GM19324 (cell line): ENCODE measurements around the gene AHNAK2.
A peak's percentile ranks its signal among the peaks of the same experiment; 100 is the strongest.
"Not testable (repeated sequence)": the region's sequence is repeated elsewhere in the genome, so short reads cannot be mapped to it uniquely, and the experiment has no call there.

Source experiments
- ATAC-seq: cut with Tn5 transposase; IDR thresholded peaks from one replicate; pipeline ENCODE4 v1.9.1; 2021; ENCODE audit warnings: mild to moderate bottlenecking, moderate library complexity; ENCODE audit not compliant: unreplicated experiment, low FRiP score

AHNAK2 gene

GRCh38 chr14:104977681-104978653 is at the start of gene AHNAK2:
Gene AHNAK2, minus strand, starts transcription at chr14:104978374. Its CDS starts 137 bp downstream, at chr14:104978237.
- no peak for ATAC-seq

- ATAC-seq: not testable (repeated sequence)
These were observed 49.5 kb upstream of the AHNAK2 start for GRCh38 chr14:105027718-105028117.

- ATAC-seq: no peak
These were observed 48.8 kb upstream of the AHNAK2 start for GRCh38 chr14:105026802-105027563.

DNA sequence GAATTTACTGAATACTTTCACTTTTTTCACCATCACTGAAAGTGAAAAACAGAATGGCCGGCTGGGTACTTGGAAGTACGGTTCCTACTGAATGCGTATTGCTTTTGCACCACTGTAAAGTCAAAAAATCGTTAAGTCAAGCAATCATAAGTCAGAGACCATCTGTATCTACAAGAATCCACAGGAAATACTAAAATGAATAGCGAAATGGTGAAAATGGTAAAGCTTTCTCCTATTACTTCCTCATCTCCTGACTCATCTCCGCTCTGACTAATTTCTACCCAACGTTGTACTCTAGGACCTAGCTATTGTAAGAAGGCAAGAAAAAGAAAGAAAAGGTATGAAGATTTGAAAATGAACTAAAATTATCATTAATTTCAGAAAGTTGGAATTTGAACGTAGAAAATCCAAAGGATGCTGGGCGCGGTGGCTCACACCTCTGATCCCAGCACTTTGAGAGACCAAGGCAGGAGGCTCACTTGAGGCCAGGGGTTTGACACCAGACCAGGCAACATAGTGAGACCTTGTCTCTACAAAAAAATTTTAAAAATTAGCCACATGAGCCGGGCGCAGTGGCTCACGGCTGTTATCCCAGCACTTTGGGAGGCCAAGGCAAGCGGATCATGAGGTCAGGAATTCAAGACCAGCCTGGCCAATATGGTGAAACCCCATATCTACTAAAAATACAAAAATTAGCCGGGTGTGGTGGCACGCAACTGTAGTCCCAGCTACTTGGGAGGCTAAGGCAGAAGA is 48.0 kb upstream of the AHNAK2 start:
- no peak for ATAC-seq

DNA sequence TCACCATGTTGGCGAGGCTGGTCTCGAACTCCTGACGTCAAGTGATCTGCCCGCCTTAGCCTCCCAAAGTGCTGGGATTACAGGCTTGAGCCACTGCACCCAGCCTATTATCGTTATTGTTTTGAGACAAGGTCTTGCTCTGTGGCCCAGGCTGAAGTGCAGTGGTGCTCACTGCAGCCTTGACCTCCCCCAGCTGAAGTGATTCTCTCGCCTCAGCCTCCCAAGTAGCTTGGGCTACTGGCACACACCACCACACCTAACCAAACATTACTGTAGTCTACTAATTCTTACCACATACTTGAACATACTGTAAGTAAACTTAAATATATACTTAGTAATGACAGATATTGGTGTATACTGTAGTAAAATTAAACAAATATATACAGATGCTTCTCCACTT is 47.3 kb upstream of the AHNAK2 start:
- ATAC-seq: no peak

DNA sequence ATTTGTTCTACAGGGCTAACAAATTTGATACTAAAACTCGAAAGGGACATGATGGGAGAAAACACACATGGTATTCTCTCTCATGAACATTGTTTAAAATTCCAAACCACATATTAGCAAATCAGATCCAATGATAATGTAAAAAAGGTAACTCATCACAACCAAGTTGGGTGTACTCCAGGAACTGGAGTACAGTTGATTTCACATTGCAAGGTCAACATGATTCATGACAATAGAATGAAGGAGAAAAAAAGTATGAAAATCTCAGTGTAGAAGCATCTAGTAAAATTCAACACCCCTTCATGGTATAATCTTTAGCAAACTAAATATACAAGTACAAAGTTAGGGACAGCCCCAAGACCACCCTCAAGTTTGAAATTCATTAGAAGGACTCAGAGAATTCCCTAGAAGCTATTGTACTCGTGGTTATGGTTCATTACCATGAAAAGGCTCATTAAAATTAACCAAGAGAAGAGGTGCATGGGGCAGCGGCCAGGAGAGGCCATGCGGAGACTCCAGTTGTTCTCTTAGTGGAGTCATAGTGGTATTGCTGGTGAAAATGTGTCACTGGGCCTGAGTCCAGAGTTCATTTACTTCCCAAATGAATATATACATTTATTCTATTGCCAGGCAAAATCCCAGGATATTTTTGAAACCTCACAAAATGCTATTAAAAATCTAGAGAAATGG is 45.8 kb upstream of the AHNAK2 start:
- no peak for ATAC-seq

DNA sequence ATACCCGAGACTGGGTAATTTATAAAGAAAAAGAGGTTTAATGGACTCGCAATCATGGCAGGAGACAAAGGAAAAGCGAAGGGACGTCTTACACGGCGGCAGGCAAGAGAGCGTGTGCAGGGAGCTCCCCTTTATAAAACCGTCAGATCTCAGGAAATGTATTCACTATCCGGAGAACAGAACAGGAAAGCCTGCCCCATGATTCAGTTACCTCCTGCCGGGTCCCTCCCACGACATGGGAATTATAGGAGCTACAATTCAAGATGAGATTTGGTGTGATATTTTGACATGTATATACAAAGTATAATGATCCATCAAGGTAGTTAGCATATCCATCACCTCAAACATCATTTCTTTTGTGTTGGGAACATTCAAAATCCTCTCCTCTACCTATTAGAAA is 45.0 kb upstream of the AHNAK2 start:
- ATAC-seq: no peak

DNA sequence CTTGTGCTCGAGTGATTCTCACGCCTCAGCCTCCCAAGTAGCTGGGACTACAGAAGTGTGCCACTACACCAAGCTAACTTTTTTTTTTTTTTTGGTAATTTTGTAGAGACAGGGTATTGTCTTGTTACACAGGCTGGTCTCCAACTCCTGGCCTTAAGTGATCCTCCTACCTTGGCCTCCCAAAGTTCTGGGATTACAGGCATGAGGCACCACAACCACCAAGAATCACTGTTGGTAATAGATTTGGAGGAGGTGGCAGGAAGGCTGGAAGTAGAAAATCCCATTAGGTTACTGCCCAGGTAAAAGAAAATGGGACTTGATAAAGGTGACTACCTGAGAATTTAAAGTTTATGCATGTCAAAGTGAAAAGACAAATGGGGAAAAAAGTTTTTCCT is 44.1 kb upstream of the AHNAK2 start:
- ATAC-seq: no peak

DNA sequence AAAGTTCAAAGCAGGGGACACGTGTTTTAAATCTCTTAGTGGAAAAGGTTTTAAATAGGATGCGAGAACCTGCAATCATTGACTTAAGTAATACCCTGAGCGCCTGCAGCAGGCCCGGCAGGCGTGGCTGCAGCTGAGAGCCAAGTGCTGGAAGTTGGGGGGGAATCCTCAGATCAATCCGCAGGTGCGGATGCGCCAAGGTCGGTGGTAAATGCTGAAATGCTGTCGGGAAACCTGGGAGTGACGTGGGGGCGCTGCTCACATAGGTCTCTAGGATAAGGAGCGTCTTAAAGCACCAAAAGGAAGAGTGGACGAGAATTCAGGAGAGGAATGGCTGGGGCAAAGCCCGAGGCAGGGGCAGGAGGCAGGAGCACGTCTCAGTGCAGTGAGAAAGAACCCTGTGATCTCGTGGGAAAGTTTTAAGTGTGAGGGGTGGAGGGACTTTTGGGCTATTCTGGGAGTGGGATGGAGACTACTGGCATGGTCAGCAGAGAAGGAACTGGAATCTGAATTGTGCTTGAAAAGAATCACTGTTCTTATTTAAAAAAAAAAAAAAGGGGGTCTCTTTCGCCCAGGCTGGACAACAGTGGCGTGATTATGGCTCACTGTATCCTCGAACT is 43.6 kb upstream of the AHNAK2 start:
- ATAC-seq: no peak

DNA sequence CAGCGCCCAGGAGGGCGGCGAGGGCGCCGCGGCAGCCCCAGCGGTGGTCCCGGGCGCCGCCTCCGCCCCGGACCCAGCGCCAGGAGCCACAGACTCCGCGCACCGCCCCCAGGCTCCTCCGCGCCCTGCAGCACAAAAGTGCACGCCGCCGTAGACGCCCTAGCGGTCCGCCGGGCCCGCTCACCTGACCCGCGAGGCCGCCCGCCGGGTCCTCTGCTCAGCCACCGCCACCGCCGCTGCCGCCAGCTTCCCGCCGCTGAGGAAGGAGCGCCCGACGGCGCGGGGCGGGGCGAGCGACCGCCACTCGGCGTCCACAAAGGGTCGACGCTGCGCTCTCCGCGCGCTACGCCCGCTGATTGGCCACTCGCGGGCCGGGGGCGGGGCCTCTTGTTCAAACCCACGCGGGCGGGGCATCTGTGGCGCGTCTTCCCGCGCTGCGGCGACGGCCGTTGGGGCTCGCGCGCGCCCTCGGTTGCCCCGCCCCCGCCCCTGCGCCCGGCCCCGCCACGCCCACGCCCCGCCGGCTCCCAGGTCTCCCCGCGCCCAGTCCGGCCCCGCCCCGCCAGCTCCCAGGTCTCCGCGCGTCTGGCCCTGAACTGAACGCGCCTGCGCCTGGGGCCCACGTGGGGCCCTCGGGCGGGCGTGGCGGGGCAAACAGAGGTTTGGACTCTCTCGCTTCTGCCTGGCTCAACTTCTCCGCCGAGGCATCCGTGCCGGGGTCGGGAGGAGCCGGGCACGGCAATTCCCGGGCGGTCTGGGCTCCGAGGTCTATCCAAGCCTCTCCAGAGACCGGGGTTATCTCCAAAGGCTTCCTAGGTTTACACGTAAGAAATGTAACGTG is 42.9 kb upstream of the AHNAK2 start, which contains the start of gene CDCA4:
TSS of gene CDCA4 (minus strand) at position 269 of the 841 bp plus-strand sequence. CDS start 9,154 bp downstream, outside the sequence.
- ATAC-seq: peak; percentile 90

DNA sequence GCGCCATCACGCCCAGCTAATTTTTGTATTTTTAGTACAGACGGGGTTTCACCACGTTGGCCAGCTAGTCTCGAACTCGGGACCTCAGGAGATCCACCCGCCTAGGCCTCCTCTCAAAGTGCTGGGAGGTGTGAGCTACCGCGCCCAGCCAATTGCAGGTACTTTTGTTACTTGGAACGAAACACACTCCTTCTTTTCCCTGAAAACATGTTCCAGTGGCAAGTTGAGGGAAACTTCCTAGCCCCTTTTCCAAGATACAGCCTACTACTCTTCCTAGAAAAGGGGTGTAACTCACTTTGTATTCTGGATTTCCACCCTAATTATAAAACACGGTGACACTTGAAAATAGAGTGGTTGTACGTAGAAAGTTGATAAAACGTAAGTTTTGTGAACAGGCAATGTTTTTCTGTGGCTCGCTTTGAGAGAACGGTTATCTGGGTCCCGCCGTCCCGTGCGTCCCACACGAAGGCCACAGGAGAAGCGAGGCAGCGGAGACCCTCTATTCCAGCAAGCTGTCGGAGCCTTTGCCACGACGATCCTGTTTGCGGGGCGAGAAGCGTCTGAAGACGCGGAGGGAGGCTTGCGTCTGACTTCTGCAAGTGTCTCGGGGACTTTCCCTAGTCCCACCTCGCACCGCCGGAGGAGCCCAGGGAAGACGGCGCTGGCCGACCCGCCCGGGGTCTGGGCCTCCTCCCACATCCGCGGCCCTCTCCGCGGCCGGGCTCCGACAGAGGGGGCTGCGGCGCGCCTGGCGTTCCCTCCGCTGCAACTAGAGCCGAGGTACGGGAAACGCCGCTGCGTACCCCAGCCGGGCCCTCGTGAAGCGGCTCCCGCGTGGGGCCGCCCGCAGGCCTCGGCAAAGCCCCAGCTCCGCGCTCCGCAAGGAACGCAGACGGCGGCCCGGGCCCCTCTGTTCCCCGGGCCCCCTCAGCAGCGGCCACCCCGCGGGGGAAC is 42.0 kb upstream of the AHNAK2 start:
- ATAC-seq: peak; percentile 26

GRCh38 chr14:105018414-105018813 is 40.2 kb upstream of the AHNAK2 start:
- ATAC-seq: no peak

DNA sequence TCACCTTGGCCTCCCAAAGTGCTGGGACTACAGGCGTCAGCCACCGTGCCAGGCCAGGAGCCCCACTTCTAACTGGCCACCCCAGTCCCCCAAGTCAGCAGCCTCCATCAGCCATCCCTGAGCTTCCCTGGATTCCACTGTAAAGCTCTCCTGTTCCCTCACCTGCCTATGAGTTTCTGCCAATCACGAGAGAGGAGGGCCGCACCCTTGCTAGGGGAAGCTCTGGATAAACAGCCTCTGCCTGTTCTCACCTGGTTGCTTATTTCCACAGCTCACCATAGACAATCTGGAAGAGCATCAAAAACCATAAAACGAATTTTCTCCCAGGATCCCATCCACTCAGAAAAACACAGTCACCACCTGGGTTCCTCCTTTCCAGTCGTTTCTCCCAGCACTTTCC is 37.7 kb upstream of the AHNAK2 start:
- ATAC-seq: no peak

DNA sequence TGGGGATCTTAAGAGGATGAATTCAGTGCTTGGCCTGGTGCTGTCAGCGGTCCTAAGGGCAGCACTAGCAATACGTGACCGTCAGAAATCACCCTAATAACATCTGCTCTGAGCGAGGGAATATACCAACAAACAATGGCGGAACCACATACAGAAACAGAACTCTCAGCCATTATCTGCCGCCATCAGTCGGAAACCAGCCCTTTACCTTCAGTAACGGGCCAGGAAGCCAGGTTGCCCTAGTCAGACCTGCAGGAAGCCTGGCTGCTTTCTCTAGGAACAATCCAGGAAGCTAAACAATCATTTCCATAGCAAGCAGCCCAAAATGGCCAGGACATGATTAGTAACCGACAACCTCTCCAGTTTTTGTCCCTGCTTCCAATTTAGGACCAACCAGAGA is 37.1 kb upstream of the AHNAK2 start:
- no peak for ATAC-seq

DNA sequence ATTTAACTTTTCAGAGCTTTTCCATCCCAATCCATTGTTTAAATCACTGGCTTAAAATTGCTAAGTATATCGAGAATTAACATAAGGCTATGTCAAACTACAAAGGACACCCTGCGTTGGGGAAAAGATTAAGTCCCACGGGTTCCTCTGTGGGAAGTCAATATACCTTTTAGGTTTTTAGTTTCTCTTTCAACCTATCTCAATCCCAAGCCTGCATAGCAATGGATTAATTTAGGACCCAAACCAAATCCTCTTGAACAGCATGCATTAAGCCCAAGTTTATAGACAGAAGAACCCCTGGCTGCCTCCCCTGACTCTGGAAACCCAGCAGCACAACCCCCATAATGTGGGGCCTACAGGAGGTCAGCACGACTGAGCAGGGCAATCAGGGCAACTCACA is 36.5 kb upstream of the AHNAK2 start:
- no peak for ATAC-seq

DNA sequence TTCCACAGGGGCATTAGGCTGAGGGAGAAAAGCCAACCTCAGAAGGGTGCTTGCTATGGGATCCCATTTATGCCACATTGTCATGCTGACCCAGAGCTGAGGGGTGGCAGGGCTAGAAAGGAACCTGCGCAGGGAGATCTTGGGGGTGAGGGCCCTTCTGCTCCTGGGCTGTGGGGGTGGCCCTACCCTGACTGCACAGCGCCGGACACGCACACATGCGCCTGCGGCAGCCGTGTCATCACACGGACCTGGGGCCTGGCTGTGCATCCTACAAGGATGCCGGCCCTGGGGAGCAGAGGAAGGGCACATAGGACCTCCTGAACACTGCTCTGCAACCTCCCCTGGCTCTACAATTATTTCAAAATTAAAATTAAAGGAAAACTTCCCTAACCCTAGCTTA is 35.9 kb upstream of the AHNAK2 start:
- no peak for ATAC-seq

DNA sequence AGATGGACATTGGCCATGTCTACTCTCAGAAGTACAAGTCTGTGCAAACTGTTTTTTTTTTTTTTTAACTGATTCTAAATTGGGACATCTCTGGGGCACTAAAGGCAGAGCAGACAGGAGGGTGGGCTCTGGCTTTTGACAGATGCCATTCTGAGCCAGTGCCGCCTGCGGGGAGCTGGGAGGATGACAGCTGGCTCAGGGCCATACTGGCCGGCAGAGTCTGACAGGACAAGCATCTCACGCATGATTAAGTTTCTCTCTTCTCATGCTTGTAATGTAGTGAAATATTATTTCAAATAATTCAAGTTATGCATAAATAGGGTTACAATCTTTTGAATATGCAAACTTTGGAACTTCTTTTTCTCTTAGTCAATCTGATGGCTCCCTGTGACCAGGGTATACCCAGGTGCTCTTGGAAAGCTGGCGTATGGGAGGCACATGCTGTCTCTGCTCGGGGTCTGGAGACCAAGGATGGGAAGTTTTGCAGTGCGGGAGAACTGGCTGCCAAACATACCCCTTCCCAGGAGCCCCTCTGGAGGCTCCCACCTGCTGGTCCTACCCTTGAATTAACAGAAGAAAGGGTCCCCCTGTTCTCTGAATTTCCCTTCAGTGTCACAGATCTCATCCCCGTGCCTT is 35.1 kb upstream of the AHNAK2 start:
- ATAC-seq: no peak
